Measurements from ENCODE around the gene MRPS24. TPM values are rescaled to one million over a fixed set of nuclear protein-coding genes. Genes with fewer than 3 reads are reported as not detected.

MRPS24 gene
- total RNA-seq, 1 donor from 2014 or later: 54.6 TPM

DNA sequence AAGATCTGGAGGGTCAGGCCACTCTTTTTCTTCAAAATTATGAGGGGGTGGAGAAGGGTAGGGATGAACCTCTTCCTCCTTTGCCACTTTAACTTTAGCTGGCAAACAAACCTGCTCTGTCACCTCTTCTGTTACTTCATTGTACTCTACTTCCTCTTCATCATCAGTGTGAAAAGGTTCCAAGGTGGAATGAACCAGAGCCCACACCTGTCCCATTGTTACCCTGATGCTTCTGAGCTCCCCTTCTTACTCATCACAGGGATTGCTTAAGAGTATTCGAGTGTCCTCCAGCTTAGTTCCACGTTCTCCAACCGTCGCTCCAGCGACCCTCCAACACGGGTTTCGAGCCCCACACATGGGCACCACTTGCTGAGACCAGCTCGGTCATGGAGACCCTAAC lies 5.2 kb downstream of the MRPS24 start:
- Mint-ChIP-seq H3K9me3 (peaks cover 3% of the 10 kb centered on the region), H3K27ac (no peak overlapping the region)

DNA sequence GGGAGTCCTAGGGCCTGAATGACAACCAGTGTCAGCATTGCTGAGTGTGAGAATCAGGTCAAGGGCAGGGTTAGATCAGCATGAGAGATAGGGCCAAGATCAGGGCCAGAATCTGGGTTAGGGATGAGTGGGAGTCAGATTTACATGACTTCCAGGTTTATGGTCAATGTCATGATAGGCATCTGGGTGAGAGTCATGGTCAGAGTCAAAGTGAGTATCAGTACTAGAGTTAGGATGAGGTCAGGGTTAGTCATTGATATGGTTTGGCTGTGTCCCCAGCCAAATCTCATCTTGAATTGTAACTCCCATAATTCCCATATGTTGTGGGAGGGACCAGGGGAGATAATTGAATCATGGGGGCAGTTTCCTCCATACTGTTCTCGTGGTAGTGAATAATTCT lies 12.3 kb downstream of the MRPS24 start:
- Histone ChIP-seq H3K4me3 (no peak overlapping the region), H2AFZ (replicated peaks) (no peak overlapping the region), H3K9ac (no peak overlapping the region), H4K20me1 (ENCODE audit: low read depth) (no peaks in the 10 kb centered on the region), H3K27me3 (no peaks in the 10 kb centered on the region), H3K27ac (no peak overlapping the region), H3K4me2 (no peak overlapping the region), H3K36me3 (no peaks in the 10 kb centered on the region), H3K4me1 (no peaks in the 10 kb centered on the region), H3K79me2 (ENCODE audit: low read depth) (no peaks in the 10 kb centered on the region), H3K9me3 (ENCODE audit: low read depth) (no peaks in the 10 kb centered on the region), H3F3A (ENCODE audit: low read depth) (no peaks in the 10 kb centered on the region)
- TF ChIP-seq, protein P1, sequence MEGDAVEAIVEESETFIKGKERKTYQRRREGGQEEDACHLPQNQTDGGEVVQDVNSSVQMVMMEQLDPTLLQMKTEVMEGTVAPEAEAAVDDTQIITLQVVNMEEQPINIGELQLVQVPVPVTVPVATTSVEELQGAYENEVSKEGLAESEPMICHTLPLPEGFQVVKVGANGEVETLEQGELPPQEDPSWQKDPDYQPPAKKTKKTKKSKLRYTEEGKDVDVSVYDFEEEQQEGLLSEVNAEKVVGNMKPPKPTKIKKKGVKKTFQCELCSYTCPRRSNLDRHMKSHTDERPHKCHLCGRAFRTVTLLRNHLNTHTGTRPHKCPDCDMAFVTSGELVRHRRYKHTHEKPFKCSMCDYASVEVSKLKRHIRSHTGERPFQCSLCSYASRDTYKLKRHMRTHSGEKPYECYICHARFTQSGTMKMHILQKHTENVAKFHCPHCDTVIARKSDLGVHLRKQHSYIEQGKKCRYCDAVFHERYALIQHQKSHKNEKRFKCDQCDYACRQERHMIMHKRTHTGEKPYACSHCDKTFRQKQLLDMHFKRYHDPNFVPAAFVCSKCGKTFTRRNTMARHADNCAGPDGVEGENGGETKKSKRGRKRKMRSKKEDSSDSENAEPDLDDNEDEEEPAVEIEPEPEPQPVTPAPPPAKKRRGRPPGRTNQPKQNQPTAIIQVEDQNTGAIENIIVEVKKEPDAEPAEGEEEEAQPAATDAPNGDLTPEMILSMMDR (IDR thresholded peaks at IDR 0.05): no peak
- TF ChIP-seq EZH2 (IDR thresholded peaks at IDR 0.05): no peak
- DNase-seq (ENCODE audit: low spot score): no peak
- Mint-ChIP-seq H3K27ac (no peak overlapping the region), H3K27me3 (ENCODE audit: insufficient read depth, low read depth) (peaks cover 5% of the 10 kb centered on the region), H3K4me1 (no peaks in the 10 kb centered on the region), H3K9me3 (peaks cover 3% of the 10 kb centered on the region), H3K4me3 (no peak overlapping the region), H3K36me3 (no peaks in the 10 kb centered on the region)

More for the DNA sequence above, 5.2 kb downstream of the MRPS24 start:
- H3K36me3 ChIP-seq: no peaks in the 10 kb centered on the region
- no peaks in the 10 kb centered on the region for H3K4me1 ChIP-seq
- no peak overlapping the region for H3K4me2 ChIP-seq
- Mint-ChIP-seq H3K4me3 (no peak overlapping the region), H3K4me1 (peaks cover 10% of the 10 kb centered on the region), H3K36me3 (peaks cover 16% of the 10 kb centered on the region), H3K27me3 (ENCODE audit: insufficient read depth, low read depth) (peaks cover 7% of the 10 kb centered on the region)
- DNase-seq (ENCODE audit: low spot score): no peak
- no peak overlapping the region for H3K4me3 ChIP-seq
- no peaks in the 10 kb centered on the region for H3K9me3 ChIP-seq (ENCODE audit: low read depth)
- no peak overlapping the region for H3K9ac ChIP-seq
- H3F3A ChIP-seq (ENCODE audit: low read depth): peaks cover 8% of the 10 kb centered on the region
- no peaks in the 10 kb centered on the region for H4K20me1 ChIP-seq (ENCODE audit: low read depth)
- TF ChIP-seq, protein P1 (IDR thresholded peaks at IDR 0.05): no peak
- TF ChIP-seq EZH2phosphoT487 (IDR thresholded peaks at IDR 0.05) (no peak), EZH2 (IDR thresholded peaks at IDR 0.05) (no peak)
- H3K27me3 ChIP-seq: no peaks in the 10 kb centered on the region
- no peak overlapping the region for H3K27ac ChIP-seq
- H3K79me2 ChIP-seq (ENCODE audit: low read depth): no peaks in the 10 kb centered on the region
- no peak overlapping the region for H2AFZ ChIP-seq (replicated peaks)

GRCh38 chr7:43856316-43856715 lies 13.0 kb downstream of the MRPS24 start:
- Histone ChIP-seq H3K9me3 (ENCODE audit: low read depth) (no peaks in the 10 kb centered on the region), H4K20me1 (ENCODE audit: low read depth) (no peaks in the 10 kb centered on the region), H3K36me3 (no peaks in the 10 kb centered on the region), H3K27ac (no peak overlapping the region), H3K9ac (no peak overlapping the region), H3K4me2 (no peak overlapping the region), H3K27me3 (no peaks in the 10 kb centered on the region), H3K4me1 (no peaks in the 10 kb centered on the region), H2AFZ (replicated peaks) (no peak overlapping the region), H3K79me2 (ENCODE audit: low read depth) (no peaks in the 10 kb centered on the region), H3F3A (ENCODE audit: low read depth) (no peaks in the 10 kb centered on the region), H3K4me3 (no peak overlapping the region)
- H3K9me3 Mint-ChIP-seq: peaks cover 3% of the 10 kb centered on the region
- no peak overlapping the region for H3K4me3 Mint-ChIP-seq
- H3K27ac Mint-ChIP-seq: no peak overlapping the region
- TF ChIP-seq EZH2phosphoT487 (IDR thresholded peaks at IDR 0.05) (no peak), EZH2 (IDR thresholded peaks at IDR 0.05) (no peak)
- TF ChIP-seq, protein P1 (IDR thresholded peaks at IDR 0.05): no peak
- H3K27me3 Mint-ChIP-seq (ENCODE audit: insufficient read depth, low read depth): peaks cover 5% of the 10 kb centered on the region
- H3K36me3 Mint-ChIP-seq: no peaks in the 10 kb centered on the region
- no peak for DNase-seq (ENCODE audit: low spot score)
- no peaks in the 10 kb centered on the region for H3K4me1 Mint-ChIP-seq

Measured in neural progenitor cell (in vitro differentiated cells).